H9 (cell line): ENCODE measurements around the gene PERM1. TPM values are rescaled to one million over a fixed set of nuclear protein-coding genes. Genes with fewer than 3 reads are reported as not detected.

Experiments
- DNase-seq: peaks from one replicate; pipeline ENCODE4 v3.0.0-alpha.2; 2017
- H2AFZ ChIP-seq: one replicate; pipeline ENCODE4 v1.6.1; 2013; ENCODE audit warnings: mild to moderate bottlenecking, low read length, control low read depth, moderate library complexity
- H2AK5ac ChIP-seq: 2 replicates; pipeline ENCODE4 v1.6.1; 2013; ENCODE audit warnings: low read length, control low read depth, mixed read lengths; ENCODE audit not compliant: insufficient read length
- H2BK120ac ChIP-seq: one replicate; pipeline ENCODE4 v1.6.1; 2013; ENCODE audit warnings: low read depth, mild to moderate bottlenecking, low read length, control low read depth, inconsistent platforms; ENCODE audit not compliant: poor library complexity, severe bottlenecking
- H2BK12ac ChIP-seq: 2 replicates; pipeline ENCODE4 v1.6.1; 2013; ENCODE audit warnings: low read length, control low read depth, mixed read lengths, low read depth; ENCODE audit not compliant: insufficient read length
- H2BK15ac ChIP-seq: 2 replicates; pipeline ENCODE4 v1.6.1; 2013; ENCODE audit warnings: low read depth, low read length, control low read depth
- H2BK20ac ChIP-seq: one replicate; pipeline ENCODE4 v1.6.1; 2013; ENCODE audit warnings: low read depth, mild to moderate bottlenecking, low read length, control low read depth, inconsistent platforms; ENCODE audit not compliant: poor library complexity, severe bottlenecking
- H2BK5ac ChIP-seq: 2 replicates; pipeline ENCODE4 v1.6.1; 2013; ENCODE audit warnings: low read length, control low read depth, mixed read lengths; ENCODE audit not compliant: insufficient read length
- H3K14ac ChIP-seq: 2 replicates; pipeline ENCODE4 v1.6.1; 2013; ENCODE audit warnings: low read length, control low read depth; ENCODE audit not compliant: insufficient read depth
- H3K18ac ChIP-seq: 2 replicates; pipeline ENCODE4 v1.6.1; 2013; ENCODE audit warnings: low read depth, mild to moderate bottlenecking, mixed read lengths, low read length, control low read depth; ENCODE audit not compliant: insufficient read length
- H3K23ac ChIP-seq: 2 replicates; pipeline ENCODE4 v1.6.1; 2013; ENCODE audit warnings: low read length, control low read depth, mixed read lengths, low read depth; ENCODE audit not compliant: insufficient read length
- H3K23me2 ChIP-seq: 2 replicates; pipeline ENCODE4 v1.6.1; 2013; ENCODE audit warnings: low read depth, mild to moderate bottlenecking, mixed read lengths, low read length, control low read depth; ENCODE audit not compliant: insufficient read length, poor library complexity, severe bottlenecking
- H3K27ac ChIP-seq: 2 replicates; pipeline ENCODE4 v1.5.1; 2013; ENCODE audit warnings: low read length, control low read depth, mixed read lengths, low read depth; ENCODE audit not compliant: insufficient read length
- H3K27me3 ChIP-seq: 2 replicates; pipeline ENCODE4 v1.6.1; 2013; ENCODE audit warnings: low read length, control low read depth, inconsistent platforms; ENCODE audit not compliant: insufficient read depth
- H3K4ac ChIP-seq: 2 replicates; pipeline ENCODE4 v1.6.1; 2013; ENCODE audit warnings: low read depth, mild to moderate bottlenecking, control low read depth, inconsistent platforms, low read length, moderate library complexity
- H3K4me1 ChIP-seq: 2 replicates; pipeline ENCODE4 v1.6.1; 2013; ENCODE audit warnings: low read length, control low read depth, inconsistent platforms; ENCODE audit not compliant: insufficient read depth
- H3K4me2 ChIP-seq: 2 replicates; pipeline ENCODE4 v1.6.1; 2013; ENCODE audit warnings: low read length, control low read depth, mixed read lengths; ENCODE audit not compliant: insufficient read length, insufficient read depth
- H3K56ac ChIP-seq: 2 replicates; pipeline ENCODE4 v1.6.1; 2013; ENCODE audit warnings: low read depth, mild to moderate bottlenecking, mixed read lengths, low read length, control low read depth; ENCODE audit not compliant: insufficient read length
- H3K79me1 ChIP-seq: 2 replicates; pipeline ENCODE4 v1.6.1; 2013; ENCODE audit warnings: low read depth, mild to moderate bottlenecking, moderate library complexity, low read length, control low read depth, inconsistent platforms; ENCODE audit not compliant: insufficient read depth, poor library complexity, severe bottlenecking
- H3K79me2 ChIP-seq: 2 replicates; pipeline ENCODE4 v1.6.1; 2013; ENCODE audit warnings: low read length, control low read depth, inconsistent platforms; ENCODE audit not compliant: insufficient read depth
- H3K9ac ChIP-seq: 2 replicates; pipeline ENCODE4 v1.6.1; 2013; ENCODE audit warnings: low read length, control low read depth, mixed read lengths; ENCODE audit not compliant: insufficient read length; ENCODE audit errors: extremely low read depth
- H3K9me3 ChIP-seq: one replicate; pipeline ENCODE4 v1.6.1; 2013; ENCODE audit warnings: low read depth, low read length, inconsistent platforms; ENCODE audit not compliant: control insufficient read depth
- H3T11ph ChIP-seq: one replicate; pipeline ENCODE4 v1.6.1; 2013; ENCODE audit warnings: mild to moderate bottlenecking, low read length, control low read depth, inconsistent platforms
- H4K20me1 ChIP-seq: one replicate; pipeline ENCODE4 v1.6.1; 2013; ENCODE audit not compliant: control insufficient read depth, insufficient read length, insufficient read depth
- H4K5ac ChIP-seq: 2 replicates; pipeline ENCODE4 v1.6.1; 2013; ENCODE audit warnings: low read depth, mild to moderate bottlenecking, mixed read lengths, low read length, control low read depth; ENCODE audit not compliant: insufficient read length
- H4K8ac ChIP-seq: replicated peaks from 2 replicates; pipeline ENCODE4 v1.6.1; 2013; ENCODE audit warnings: low read length, control low read depth, mixed read lengths, low read depth; ENCODE audit not compliant: insufficient read length
- H4K91ac ChIP-seq: 2 replicates; pipeline ENCODE4 v1.6.1; 2013; ENCODE audit warnings: low read depth, mild to moderate bottlenecking, moderate library complexity, mixed read lengths, low read length, control low read depth; ENCODE audit not compliant: insufficient read length
- H3K27ac Mint-ChIP-seq, 3 experiments: 2 replicates in 2 of 3; 3 replicates in 1 of 3; pipeline ENCODE4 v1.8.0; 2020 to 2021; ENCODE audit warnings: mixed read lengths in 3 of 3, mild to moderate bottlenecking in 1 of 3, moderate library complexity in 1 of 3
- H3K27me3 Mint-ChIP-seq: 2 replicates; pipeline ENCODE4 v1.8.0; 2021; ENCODE audit warnings: low read depth, mild to moderate bottlenecking, moderate library complexity, mixed read lengths
- H3K36me3 Mint-ChIP-seq, 3 experiments: 2 replicates in 2 of 3; 3 replicates in 1 of 3; pipeline ENCODE4 v1.8.0; 2020 to 2021; ENCODE audit warnings: low read depth in 3 of 3, mixed read lengths in 3 of 3; ENCODE audit not compliant: insufficient read depth in 1 of 3
- H3K4me1 Mint-ChIP-seq, 2 experiments: 2 replicates each; pipeline ENCODE4 v1.8.0; 2020; ENCODE audit warnings: mixed read lengths in 2 of 2
- H3K4me3 Mint-ChIP-seq, 2 experiments: 2 replicates in 1 of 2; 3 replicates in 1 of 2; pipeline ENCODE4 v1.8.0; 2020 to 2021; ENCODE audit warnings: mild to moderate bottlenecking in 2 of 2, mixed read lengths in 2 of 2, moderate library complexity in 1 of 2
- H3K9me3 Mint-ChIP-seq, 2 experiments: 2 replicates in 1 of 2; 3 replicates in 1 of 2; pipeline ENCODE4 v1.8.0; 2020; ENCODE audit warnings: mild to moderate bottlenecking in 2 of 2, mixed read lengths in 2 of 2, moderate library complexity in 1 of 2
- CTCF ChIP-seq: fragments of 200-600 bp; sonication (generic); conservative IDR thresholded peaks from 3 replicates; pipeline ENCODE4 v1.8.0; 2021; ENCODE audit warnings: antibody characterized with exemption, mild to moderate bottlenecking
- WGBS: extraction: QIAGEN DNeasy Blood & Tissue Kit; methylation state at CpG from one replicate; pipeline ENCODE4 v1.1.7; 2013; ENCODE audit warnings: missing lambda C conversion rate, low lambda C conversion rate, mixed read lengths; ENCODE audit not compliant: insufficient read length; ENCODE audit errors: extremely low coverage; 5-methylcytosine and 5-hydroxymethylcytosine counted together
- total RNA-seq: library from RNA; stranded (reverse); gene quantifications from 2 replicates; pipeline ENCODE4 v1.2.1, GENCODE V29; 2021

The PERM1 gene
- total RNA-seq, 1 experiment from 2014 or later: not detected

GRCh38 chr1:937521-937920 is 44.4 kb downstream of the PERM1 start:
- Mint-ChIP-seq H3K27ac (no peak overlapping the region; a peak in 1 of 7 replicates), H3K4me3 (no peak overlapping the region; a peak in 1 of 5 replicates), H3K36me3 (peaks cover 0 to 2% (median 0%) of the 10 kb centered on the region in 3 experiments; a peak in 1 of 7 replicates), H3K9me3 (no peaks in the 10 kb centered on the region), H3K4me1 (peaks cover 9 to 42% of the 10 kb centered on the region in 2 experiments), H3K27me3 (peaks cover 75% of the 10 kb centered on the region)
- H4K8ac ChIP-seq: no peak overlapping the region
- H3K79me1 ChIP-seq: no peaks in the 10 kb centered on the region
- H2BK120ac ChIP-seq: no peak overlapping the region
- no peak overlapping the region for H2BK5ac ChIP-seq
- no peak for TF ChIP-seq CTCF
- no peak overlapping the region for H3K27ac ChIP-seq
- H3K9ac ChIP-seq: no peak overlapping the region
- no peaks in the 10 kb centered on the region for H3K4me1 ChIP-seq
- peaks cover 3% of the 10 kb centered on the region for H3K23me2 ChIP-seq
- H3K56ac ChIP-seq: no peak overlapping the region
- H3K14ac ChIP-seq: no peak overlapping the region
- peaks cover 59% of the 10 kb centered on the region for H3K27me3 ChIP-seq
- no peaks in the 10 kb centered on the region for H4K20me1 ChIP-seq
- no peak overlapping the region for H3K4ac ChIP-seq
- no peak overlapping the region for H4K5ac ChIP-seq
- H2BK20ac ChIP-seq: no peak overlapping the region
- H2BK15ac ChIP-seq: no peak overlapping the region
- no peaks in the 10 kb centered on the region for H3K9me3 ChIP-seq
- H3K79me2 ChIP-seq: no peaks in the 10 kb centered on the region
- no peak overlapping the region for H2AFZ ChIP-seq
- H3K4me2 ChIP-seq: no peak overlapping the region
- no peak for DNase-seq
- no peak overlapping the region for H3K18ac ChIP-seq
- H2BK12ac ChIP-seq: no peak overlapping the region
- no peak overlapping the region for H3K23ac ChIP-seq
- H3T11ph ChIP-seq: no peak overlapping the region
- H4K91ac ChIP-seq: no peak overlapping the region
- no peak overlapping the region for H2AK5ac ChIP-seq
- WGBS: no CpG with 5 or more reads among the region's 16 CpGs
